Peyer's patch (tissue), 4 donors: Measurements from ENCODE around the gene SRC. TPM values are rescaled to one million over a fixed set of nuclear protein-coding genes. Genes with fewer than 3 reads are reported as not detected.

Experiments
- DNase-seq, 3 donors: peaks; one replicate each; pipeline ENCODE4 v3.0.0-alpha.2; 2017 to 2019
- H3K27ac ChIP-seq, 4 donors: fragments of 200-600 bp; sonication (generic); one replicate each; pipeline ENCODE4 v1.5.1; 2016 to 2019
- H3K27me3 ChIP-seq, 2 donors: fragments of 200-600 bp; sonication (generic); one replicate each; pipeline ENCODE4 v1.5.1; 2019
- H3K36me3 ChIP-seq, 3 donors: fragments of 200-600 bp; sonication (generic); one replicate each; pipeline ENCODE4 v1.5.1; 2016 to 2019
- H3K4me1 ChIP-seq, 4 donors: fragments of 200-600 bp; sonication (generic); one replicate each; pipeline ENCODE4 v1.5.1; 2016 to 2019
- H3K4me3 ChIP-seq, 4 donors: fragments of 200-600 bp; sonication (generic); 1 replicate in 3 of 4; 2 replicates in 1 of 4; pipeline ENCODE4 v1.5.1; 2016 to 2019; ENCODE audit warnings: mild to moderate bottlenecking in 1 of 4
- H3K9me3 ChIP-seq, 4 donors: fragments of 200-600 bp; sonication (generic); one replicate each; pipeline ENCODE4 v1.5.1; 2016 to 2019; ENCODE audit warnings: mild to moderate bottlenecking in 1 of 4
- CTCF ChIP-seq, 6 experiments: fragments of 450-650 bp in 4 of 6; fragments of 200-600 bp in 2 of 6; sonication (generic) in 1 of 6; IDR thresholded peaks; one replicate each; pipeline ENCODE4 v1.5.1; 2017 to 2019; ENCODE audit warnings: antibody characterized with exemption in 6 of 6, mild to moderate bottlenecking in 3 of 6, moderate library complexity in 1 of 6
- POLR2A ChIP-seq, 2 donors: fragments of 450-650 bp; IDR thresholded peaks; one replicate each; pipeline ENCODE4 v1.5.1; 2017; ENCODE audit warnings: antibody characterized with exemption in 2 of 2, mild to moderate bottlenecking in 2 of 2, moderate library complexity in 2 of 2
- total RNA-seq, 4 donors: library from RNA; depleted of rRNA; stranded (reverse); fragments of >200 nt; gene quantifications; one replicate each; pipeline ENCODE4 v1.1.0, GENCODE V29; 2016

Gene SRC
- total RNA-seq, 4 donors from 2014 or later, result 85.8 to 187 (median 146) TPM

GRCh38 chr20:37311710-37312355, 34.1 kb upstream of the SRC start:
- Histone ChIP-seq H3K36me3 (peaks cover 0 to 38% (median 0%) of the 10 kb centered on the region in 3 donors), H3K4me3 (no peak overlapping the region), H3K9me3 (no peaks in the 10 kb centered on the region), H3K4me1 (peaks cover 4 to 51% (median 14%) of the 10 kb centered on the region in 4 donors), H3K27ac (peak overlapping the region; percentile 16 to 85 (median 40)), H3K27me3 (no peaks in the 10 kb centered on the region)
- TF ChIP-seq POLR2A (IDR thresholded peaks at IDR 0.05) (no peak), CTCF (IDR thresholded peaks at IDR 0.05) (no peak)
- DNase-seq, result peak in 1 of 3 donors; percentile 41

GRCh38 chr20:37313546-37314091, 32.3 kb upstream of the SRC start:
- Histone ChIP-seq H3K36me3 (peaks cover 0 to 40% (median 0%) of the 10 kb centered on the region in 3 donors), H3K4me3 (no peak overlapping the region), H3K9me3 (no peaks in the 10 kb centered on the region), H3K27ac (peak overlapping the region; percentile 28 to 85 (median 78)), H3K4me1 (peaks cover 0 to 41% (median 14%) of the 10 kb centered on the region in 4 donors), H3K27me3 (no peaks in the 10 kb centered on the region)
- peak in 1 of 3 donors; percentile 40 for DNase-seq
- no peak for TF ChIP-seq CTCF (IDR thresholded peaks at IDR 0.05)
- TF ChIP-seq POLR2A (IDR thresholded peaks at IDR 0.05), result no peak

GRCh38 chr20:37314099-37314498, 31.8 kb upstream of the SRC start:
- H3K4me1 ChIP-seq, result peaks cover 0 to 40% (median 14%) of the 10 kb centered on the region in 4 donors

GRCh38 chr20:37314617-37315016, 31.3 kb upstream of the SRC start:
- H3K27me3 ChIP-seq, result no peaks in the 10 kb centered on the region
- no peaks in the 10 kb centered on the region for H3K9me3 ChIP-seq
- H3K27ac ChIP-seq, result peak overlapping the region; percentile 68 to 85 (median 78)
- H3K36me3 ChIP-seq, result peaks cover 0 to 34% (median 0%) of the 10 kb centered on the region in 3 donors
- DNase-seq, result peak in 2 of 3 donors; percentile 49 to 52
- H3K4me1 ChIP-seq, result peaks cover 0 to 38% (median 14%) of the 10 kb centered on the region in 4 donors
- TF ChIP-seq CTCF (IDR thresholded peaks at IDR 0.05), result no peak
- no peak overlapping the region for H3K4me3 ChIP-seq

More at GRCh38 chr20:37314099-37314498, 31.8 kb upstream of the SRC start:
- Histone ChIP-seq H3K36me3 (peaks cover 0 to 39% (median 0%) of the 10 kb centered on the region in 3 donors), H3K4me3 (no peak overlapping the region), H3K9me3 (no peaks in the 10 kb centered on the region), H3K27me3 (no peaks in the 10 kb centered on the region), H3K27ac (peak overlapping the region; percentile 68 to 85 (median 78))
- no peak for TF ChIP-seq CTCF (IDR thresholded peaks at IDR 0.05)
- no peak for TF ChIP-seq POLR2A (IDR thresholded peaks at IDR 0.05)
- DNase-seq, result peak in 1 of 3 donors; percentile 39

GRCh38 chr20:37315021-37315451, 30.9 kb upstream of the SRC start:
- H3K4me3 ChIP-seq, result no peak overlapping the region
- no peak for TF ChIP-seq POLR2A (IDR thresholded peaks at IDR 0.05)
- TF ChIP-seq CTCF (IDR thresholded peaks at IDR 0.05), result no peak
- peaks cover 0 to 31% (median 0%) of the 10 kb centered on the region in 3 donors for H3K36me3 ChIP-seq
- DNase-seq, result peak in 2 of 3 donors; percentile 52 to 74
- H3K27ac ChIP-seq, result peak overlapping the region; percentile 68 to 85 (median 78)
- H3K4me1 ChIP-seq, result peaks cover 0 to 38% (median 14%) of the 10 kb centered on the region in 4 donors
- H3K9me3 ChIP-seq, result no peaks in the 10 kb centered on the region
- no peaks in the 10 kb centered on the region for H3K27me3 ChIP-seq
